Measurements from ENCODE around the gene CCL16.

- TF ChIP-seq CTCF (conservative IDR thresholded peaks at IDR 0.05 in 1 of 2, IDR thresholded peaks at IDR 0.05 in 1 of 2; ENCODE audit: extremely low read depth in 1 of 2, insufficient read depth in 1 of 2, low read depth in 1 of 2, low read length in 2 of 2): no peak
- TF ChIP-seq EZH2 (IDR thresholded peaks at IDR 0.05; ENCODE audit: borderline replicate concordance, low read length): no peak
These were observed 6.9 kb upstream of the CCL16 start for GRCh38 chr17:35988164-35988563.
